Measurements from ENCODE around the gene PEX3.
"Not testable (repeated sequence)": the region's sequence is repeated elsewhere in the genome, so short reads cannot be mapped to it uniquely, and the experiment has no call there.

The PEX3 gene

DNA sequence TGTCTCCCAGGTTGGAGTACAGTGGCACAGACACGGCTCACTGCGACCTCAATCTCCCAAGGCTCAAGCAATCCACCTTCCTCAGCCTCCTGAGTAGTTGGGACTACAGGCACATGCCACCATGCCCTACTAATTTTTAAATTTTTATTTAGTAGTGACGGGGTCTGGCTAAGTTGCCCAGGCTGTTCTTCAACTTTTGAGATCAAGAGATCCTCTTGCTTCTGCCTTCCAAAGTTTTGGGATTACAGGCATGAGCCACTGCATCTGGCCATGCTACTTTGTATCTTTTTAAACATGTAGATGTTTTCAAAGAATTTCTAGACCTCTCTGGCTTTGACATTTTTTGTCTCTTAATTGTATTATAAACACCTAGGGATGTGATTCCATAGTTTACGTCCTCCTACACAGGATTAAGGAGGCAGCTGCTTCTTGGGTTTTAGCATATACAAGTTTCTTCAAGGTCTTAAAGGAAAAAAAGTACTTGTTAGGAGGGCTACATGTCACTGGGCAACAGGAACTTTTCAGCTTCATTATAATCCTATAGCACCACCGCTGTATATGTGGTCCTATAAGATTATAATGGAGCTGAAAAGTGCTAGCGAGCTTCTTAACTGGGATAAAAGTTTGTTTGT lies 1.4 kb upstream of the PEX3 start:
- DNase-seq = no peak

GRCh38 chr6:143449714-143450452 lies 722 bp upstream of the PEX3 start:
- peak; percentile 32 for DNase-seq

- no peak for DNase-seq
Measured at GRCh38 chr6:143451531-143451930, 926 bp downstream of the PEX3 start.

DNA sequence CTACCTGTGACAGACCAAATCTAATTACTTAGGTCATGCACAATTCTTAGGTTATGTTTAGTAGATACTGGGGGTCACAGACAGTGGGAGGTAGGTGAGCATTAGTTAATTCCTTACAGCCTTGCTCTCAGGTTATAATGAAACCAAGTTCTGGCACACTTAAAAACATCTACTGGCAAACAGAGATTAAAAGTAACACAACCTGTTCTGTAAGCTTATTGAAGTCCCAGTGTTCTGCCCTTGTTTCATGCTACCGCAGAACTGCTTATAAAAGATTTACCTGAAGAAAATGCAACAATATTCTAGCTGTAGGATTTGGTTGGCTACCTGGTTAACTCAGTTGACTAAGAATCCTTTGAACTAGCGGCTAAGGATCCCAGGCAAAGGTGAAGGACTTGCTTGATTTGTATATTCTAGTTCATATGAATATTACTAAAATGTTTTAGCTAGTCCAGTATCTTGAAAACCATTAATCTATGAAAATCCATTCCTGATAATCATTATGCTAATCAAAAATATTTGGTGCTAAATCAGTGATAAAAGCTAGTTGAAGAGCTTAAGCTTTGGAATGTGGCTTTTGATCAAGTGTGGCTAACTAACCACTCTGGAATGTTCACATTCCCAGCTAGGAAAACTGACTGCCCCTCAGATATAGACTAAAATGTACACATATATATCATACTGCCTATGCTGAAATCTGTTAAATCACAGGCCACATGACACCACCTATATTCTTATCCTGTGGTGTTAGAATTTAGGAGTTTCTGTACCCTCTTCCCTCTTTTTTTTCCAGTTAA lies 7.2 kb downstream of the PEX3 start:
- no peak for DNase-seq

- no peak for DNase-seq
Measured at GRCh38 chr6:143465546-143465945, 14.9 kb downstream of the PEX3 start.

DNA sequence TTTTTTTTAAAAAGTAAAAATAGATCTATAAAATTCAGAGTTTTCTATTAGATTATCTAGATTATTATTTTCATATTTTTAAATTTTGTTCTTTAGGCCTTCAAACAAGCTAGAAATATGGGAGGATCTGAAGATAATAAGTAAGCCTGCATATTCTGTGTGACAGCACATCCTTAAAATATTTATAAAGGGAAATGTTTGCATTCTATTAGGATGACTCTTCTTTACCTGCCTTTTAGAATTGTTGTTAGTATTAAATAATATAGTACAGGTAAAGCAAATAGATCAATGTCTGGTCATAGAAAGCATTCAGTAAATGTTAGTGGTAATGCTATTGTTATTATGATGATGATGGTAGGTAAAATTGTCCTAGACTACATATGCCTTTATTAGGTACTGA lies 17.4 kb downstream of the PEX3 start:
- DNase-seq = no peak

- not testable (repeated sequence) for DNase-seq
Measured at GRCh38 chr6:143468823-143469222, 18.2 kb downstream of the PEX3 start.

DNA sequence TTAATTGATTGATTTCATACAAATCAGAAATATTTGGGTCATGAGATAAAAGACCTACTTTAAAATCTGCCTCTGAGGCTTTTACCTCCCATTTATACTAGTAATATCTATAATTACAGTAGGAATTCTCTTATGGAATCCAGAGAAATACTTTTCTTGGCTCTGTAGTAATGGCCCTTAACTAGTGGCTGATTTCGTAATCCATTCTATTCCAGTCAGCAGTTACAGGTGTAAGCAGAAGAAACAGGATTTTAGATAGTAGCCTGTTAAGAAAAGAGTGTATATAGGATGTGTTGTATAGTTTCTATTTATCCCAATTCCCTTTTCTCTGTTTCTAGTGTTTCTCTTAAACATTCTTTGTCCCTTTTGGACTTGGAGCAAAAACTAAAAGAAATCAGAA lies 21.2 kb downstream of the PEX3 start:
- DNase-seq = no peak

DNA sequence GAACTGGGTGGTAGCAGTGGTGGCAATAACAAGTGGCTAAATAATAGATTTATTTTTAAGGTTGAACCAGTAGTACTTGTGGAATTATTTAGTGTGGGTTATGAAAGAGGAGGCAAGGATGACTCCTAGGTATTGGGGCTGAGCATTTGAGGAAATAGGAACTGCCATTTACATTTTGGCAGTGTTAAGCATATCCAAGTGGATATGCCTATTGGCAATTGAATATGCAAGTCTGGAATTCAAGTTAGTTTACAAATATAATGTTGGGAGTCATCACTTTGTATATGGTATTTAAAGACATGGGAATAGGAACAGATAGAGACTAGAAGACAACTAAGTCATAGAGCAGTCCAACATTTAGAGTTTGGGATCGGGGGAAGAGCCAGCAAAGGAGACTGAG lies 25.9 kb downstream of the PEX3 start:
- no peak for DNase-seq

DNA sequence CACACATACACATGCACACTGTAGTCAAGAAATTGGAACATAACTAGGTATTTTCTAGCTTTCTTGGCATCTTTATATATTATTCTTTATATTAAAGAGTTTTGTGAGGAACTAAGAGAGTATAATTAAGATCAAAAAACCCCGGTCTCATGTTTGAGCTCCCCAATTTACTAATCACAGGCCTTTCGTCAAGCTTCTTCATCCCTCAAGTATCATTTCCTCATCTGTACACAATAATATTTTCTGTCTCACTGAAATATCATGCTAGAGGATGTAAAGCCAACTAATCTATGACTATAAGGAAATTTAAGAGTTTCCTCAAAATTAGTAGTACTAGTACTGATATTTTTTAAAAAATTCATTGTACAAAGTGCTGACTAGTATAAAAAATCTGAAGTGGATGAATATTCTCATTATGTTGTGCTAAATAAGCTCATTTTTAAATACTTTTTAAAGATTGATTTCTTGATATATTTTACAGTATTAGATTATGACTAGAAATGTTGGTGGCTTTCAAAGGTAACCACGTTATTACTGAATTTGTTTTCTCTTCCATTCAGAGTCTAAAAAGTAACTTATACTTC lies 28.0 kb downstream of the PEX3 start:
- DNase-seq = no peak

DNA sequence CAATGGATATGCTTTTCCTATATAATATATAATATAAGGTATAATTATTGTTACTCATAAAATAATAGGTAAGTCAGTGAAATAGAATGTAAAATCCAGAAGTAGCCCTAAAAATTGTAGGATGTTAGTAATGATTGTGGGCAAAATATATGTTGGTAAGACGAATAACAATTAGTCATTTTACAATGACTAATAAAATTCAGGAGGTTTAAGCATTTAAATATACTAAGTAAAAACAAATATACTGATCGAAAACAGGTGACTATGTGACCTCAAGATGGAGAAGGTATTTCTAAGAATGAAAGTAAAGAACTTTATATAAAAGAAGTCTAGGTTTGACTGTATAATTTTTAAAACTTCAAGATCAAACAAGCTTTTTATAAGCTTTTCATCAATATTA lies 32.0 kb downstream of the PEX3 start:
- DNase-seq = no peak

GRCh38 chr6:143485967-143486366 lies 35.4 kb downstream of the PEX3 start:
- no peak for DNase-seq

GRCh38 chr6:143486752-143487151 lies 36.1 kb downstream of the PEX3 start:
- DNase-seq = no peak

DNA sequence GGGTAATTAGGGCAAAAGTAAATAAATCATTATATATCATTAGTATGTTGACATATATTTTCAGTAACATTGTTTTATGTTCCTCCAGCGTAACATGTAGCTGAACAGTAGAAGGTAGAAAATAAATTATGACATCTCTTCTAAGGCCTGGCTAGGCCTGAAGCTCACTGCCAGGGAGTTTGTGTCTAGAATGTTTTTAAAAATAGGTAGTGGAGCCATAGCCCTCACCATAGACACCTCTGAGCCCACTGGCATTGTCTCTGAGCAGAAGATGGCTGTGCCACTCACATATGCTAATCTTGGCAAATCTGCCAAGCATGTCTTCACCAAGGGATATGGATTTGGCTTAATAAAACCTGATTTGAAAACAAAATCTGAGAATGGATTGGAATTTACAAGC lies 39.6 kb downstream of the PEX3 start:
- no peak for DNase-seq

DNA sequence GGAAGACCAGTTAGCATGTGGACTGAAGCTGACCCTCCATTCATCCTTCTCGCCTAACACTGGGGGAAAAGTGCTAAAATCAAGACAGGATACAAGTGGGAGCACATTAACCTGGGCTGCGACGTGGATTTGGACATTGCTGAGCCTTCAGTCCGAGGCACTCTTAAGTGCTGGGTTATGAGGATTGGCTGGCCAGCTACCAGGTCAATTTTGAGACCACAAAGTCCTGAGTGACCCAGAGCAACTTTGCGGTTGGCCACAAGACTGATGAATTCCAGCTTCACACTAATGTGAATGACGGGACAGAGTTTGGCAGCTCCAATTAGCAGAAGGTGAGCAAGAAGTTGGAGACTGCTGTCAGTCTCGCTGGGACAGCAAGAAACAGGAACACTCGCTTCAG lies 40.2 kb downstream of the PEX3 start:
- no peak for DNase-seq

DNA sequence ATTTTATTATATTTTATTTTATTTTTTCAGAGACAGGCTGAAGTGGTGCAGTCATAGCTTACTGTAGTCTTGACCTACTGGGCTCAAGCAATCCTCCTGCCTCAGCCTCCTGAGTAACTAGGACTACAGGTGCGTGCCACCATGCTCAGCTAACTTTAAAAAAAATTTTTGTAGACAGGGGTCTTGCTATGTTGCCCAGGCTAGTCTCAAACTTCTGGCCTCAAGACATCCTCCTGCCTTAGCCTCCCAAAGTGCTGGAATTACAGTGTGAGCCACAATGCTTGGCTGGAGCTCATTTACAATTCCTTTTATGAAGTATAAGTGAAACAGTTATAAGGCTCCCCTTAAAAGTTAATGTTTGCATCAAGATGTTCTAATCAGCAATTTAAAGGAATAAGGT lies 46.4 kb downstream of the PEX3 start:
- no peak for DNase-seq

DNA sequence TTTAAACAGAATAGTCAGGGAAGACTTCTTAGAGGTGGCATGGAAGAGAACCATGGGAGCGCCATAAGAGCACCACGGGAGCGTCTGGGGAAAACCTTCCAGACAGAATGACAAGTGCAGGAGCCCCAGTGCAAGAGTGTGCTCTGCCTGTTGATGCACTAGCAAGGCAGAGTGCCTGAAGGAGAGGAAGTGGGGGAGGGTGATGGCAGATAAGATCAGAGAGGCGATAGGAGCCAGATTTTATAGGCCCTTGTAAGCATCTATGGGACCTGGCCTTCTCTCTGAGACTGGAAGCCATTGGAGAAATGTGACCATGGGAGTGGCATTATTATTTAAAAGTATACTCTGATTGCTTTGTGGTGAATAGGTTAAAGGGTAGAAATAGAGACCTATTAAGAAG lies 47.8 kb downstream of the PEX3 start:
- DNase-seq = peak; percentile 51

DNA sequence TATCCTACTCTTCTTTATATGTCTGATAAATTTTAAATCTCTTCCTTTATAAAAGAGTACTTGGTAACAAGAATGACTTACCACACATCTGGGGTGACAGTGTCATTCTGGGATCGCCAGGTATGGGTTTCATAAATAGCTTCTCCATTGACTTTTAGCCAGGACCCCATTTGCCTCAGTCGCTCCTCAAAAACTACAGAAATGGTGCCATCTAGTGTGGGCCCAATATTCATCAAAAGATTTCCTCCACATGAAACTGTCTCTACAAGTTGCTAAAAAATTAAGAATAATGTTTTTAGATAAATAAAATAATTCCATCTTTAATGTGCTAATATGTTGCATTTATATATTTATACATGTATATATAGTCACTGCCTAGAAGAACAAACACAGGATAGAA lies 51.2 kb downstream of the PEX3 start:
- no peak for DNase-seq

DNA sequence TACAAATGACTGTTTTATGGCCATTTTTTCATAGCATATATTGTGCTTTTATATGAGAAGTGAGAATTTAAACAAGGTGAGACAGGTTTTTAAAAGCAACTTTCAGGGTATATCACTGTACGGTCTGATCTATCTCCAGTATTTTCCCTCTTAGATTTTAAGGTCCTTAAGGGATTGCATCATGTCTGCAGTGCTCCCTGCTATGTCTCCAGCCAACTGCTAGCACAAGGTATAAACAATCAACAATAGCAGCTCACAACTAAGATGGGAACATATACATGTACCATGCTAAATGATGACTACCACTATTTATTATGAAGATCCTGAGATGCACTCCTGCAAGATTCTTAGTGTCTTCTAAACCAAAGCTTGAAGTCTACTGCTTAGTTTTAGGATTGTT lies 53.8 kb downstream of the PEX3 start:
- no peak for DNase-seq

DNA sequence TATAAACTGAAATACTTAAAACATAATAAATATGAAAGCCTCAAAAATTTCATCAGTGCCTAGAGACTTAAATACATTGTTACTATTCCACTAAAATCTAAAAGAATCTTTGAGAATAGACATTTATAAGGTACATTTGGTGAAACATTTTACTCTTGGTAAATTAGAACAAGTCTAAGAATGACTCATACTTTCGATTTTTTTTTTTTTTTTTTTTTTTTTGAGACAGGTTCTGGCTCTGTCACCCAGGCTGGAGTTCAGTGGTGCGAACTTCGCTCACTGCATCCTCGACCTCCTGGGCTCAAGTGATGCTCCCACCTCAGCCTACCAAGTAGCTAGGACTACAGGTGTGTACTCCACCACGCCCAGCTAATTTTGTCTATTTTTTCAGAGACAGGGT lies 54.5 kb downstream of the PEX3 start:
- DNase-seq = no peak

GRCh38 chr6:143505537-143505936 lies 54.9 kb downstream of the PEX3 start:
- no peak for DNase-seq

GRCh38 chr6:143506199-143506598 lies 55.6 kb downstream of the PEX3 start:
- no peak for DNase-seq

GRCh38 chr6:143506620-143507019 lies 56.0 kb downstream of the PEX3 start:
- DNase-seq = no peak

All from CD4-positive, alpha-beta T cell treated with Interleukin-17A for 4 hours (primary cell).